HepG2 (cell line): ENCODE data around the gene ZBTB34. TPM values are rescaled to one million over a fixed set of nuclear protein-coding genes. Genes with fewer than 3 reads are reported as not detected.

Source experiments
- ATAC-seq: fragments of 200-7000 bp; cut with Tn5 transposase; 3 replicates; pipeline ENCODE4 v1.9.1; 2020; ENCODE audit warnings: mild to moderate bottlenecking, moderate library complexity
- BruUV-seq: library from RNA; stranded (reverse); fragments of 400-500 nt; replicated peaks from 2 replicates; lab custom pipeline; 2021; lab: Mats Ljungman, UMichigan
- CTCF ChIA-PET: fragments of 300-600 bp; formaldehyde crosslinking; extraction: SDS; loops from one replicate; lab custom pipeline; 2021; ENCODE audit warnings: low total read pairs, inconsistent platforms, low intra/inter-chr PET ratio; lab: Yijun Ruan, JAX
- POLR2A ChIA-PET: fragments of 350-600 bp; sonication (Branson Sonifier 250); formaldehyde crosslinking; loops from one replicate; lab custom pipeline; 2020; ENCODE audit warnings: antibody characterized with exemption, inconsistent platforms; lab: Yijun Ruan, JAX
- DNase-seq: peaks from one replicate; pipeline ENCODE4 v3.0.0-alpha.2; 2015; ENCODE audit warnings: low spot score
- FAIRE-seq: peaks from 3 replicates; lab custom pipeline; 2011; peaks lifted over from hg19 to GRCh38; lab: Jason Lieb, UNC
- H2AFZ ChIP-seq: one replicate; pipeline ENCODE4 v1.6.1; 2011; ENCODE audit warnings: low read length, inconsistent platforms
- H3K27ac ChIP-seq: fragments of 300-600 bp; 3 replicates; pipeline ENCODE4 v1.8.0; 2011; ENCODE audit warnings: mixed run types, mild to moderate bottlenecking, mixed read lengths, low read length, inconsistent platforms; ENCODE audit not compliant: insufficient read depth; ENCODE audit errors: extremely low read length
- H3K27me3 ChIP-seq, 2 experiments: fragments of 200-600 bp in 1 of 2; 2 replicates in 1 of 2; 3 replicates in 1 of 2; pipeline versions ENCODE4 v1.6.0 to v1.8.0; 2011; ENCODE audit warnings: low read length in 2 of 2, mild to moderate bottlenecking in 2 of 2, moderate library complexity in 2 of 2, inconsistent platforms in 1 of 2; ENCODE audit not compliant: insufficient read depth in 2 of 2, control insufficient read depth in 1 of 2
- H3K36me3 ChIP-seq, 2 experiments: fragments of 200-600 bp in 1 of 2; replicated peaks in 1 of 2; 2 replicates in 1 of 2; 3 replicates in 1 of 2; pipeline versions ENCODE4 v1.5.1 to v1.8.0; 2011; ENCODE audit warnings: low read length in 2 of 2, inconsistent platforms in 1 of 2; ENCODE audit not compliant: insufficient read depth in 2 of 2, control insufficient read depth in 1 of 2
- H3K4me1 ChIP-seq: 2 replicates; pipeline ENCODE4 v1.5.1; 2012; ENCODE audit warnings: low read length, inconsistent platforms; ENCODE audit not compliant: insufficient read depth
- H3K4me2 ChIP-seq: 2 replicates; pipeline ENCODE4 v1.6.0; 2011; ENCODE audit warnings: low read depth, low read length, inconsistent platforms
- H3K4me3 ChIP-seq, 3 experiments: fragments of 200-600 bp in 1 of 3; sonication (generic), shearing (Covaris generic) in 1 of 3; replicated peaks in 1 of 3; 2 replicates each; pipeline ENCODE4 v1.5.1; 2011 to 2016; ENCODE audit warnings: low read length in 3 of 3, inconsistent platforms in 2 of 3, low read depth in 2 of 3, mild to moderate bottlenecking in 2 of 3, control low read depth in 1 of 3, mixed read lengths in 1 of 3; ENCODE audit not compliant: insufficient read depth in 1 of 3
- H3K79me2 ChIP-seq: one replicate; pipeline ENCODE4 v1.6.1; 2011; ENCODE audit warnings: low read length, inconsistent platforms; ENCODE audit not compliant: insufficient read depth
- H3K9ac ChIP-seq: 2 replicates; pipeline ENCODE4 v1.6.0; 2011; ENCODE audit warnings: mild to moderate bottlenecking, low read depth, low read length, inconsistent platforms; ENCODE audit not compliant: insufficient read depth
- H3K9me3 ChIP-seq: 2 replicates; pipeline ENCODE4 v1.5.1; 2012; ENCODE audit warnings: mild to moderate bottlenecking, low read length
- H4K20me1 ChIP-seq: 2 replicates; pipeline ENCODE4 v1.6.0; 2011; ENCODE audit warnings: inconsistent platforms, mild to moderate bottlenecking, low read length, moderate library complexity; ENCODE audit not compliant: insufficient read depth
- CC2D1A ChIP-seq: sonication (generic); formaldehyde crosslinking; IDR thresholded peaks from 2 replicates; pipeline ENCODE4 v1.8.1; 2023; ENCODE audit warnings: mild to moderate bottlenecking, missing genetic modification reagents
- EED ChIP-seq: sonication (generic); formaldehyde crosslinking; IDR thresholded peaks from 2 replicates; pipeline ENCODE4 v1.5.0; 2020; ENCODE audit warnings: mild to moderate bottlenecking, missing genetic modification reagents
- FOXP4 ChIP-seq: sonication (generic); formaldehyde crosslinking; IDR thresholded peaks from 2 replicates; pipeline ENCODE4 v1.4.0; 2020; ENCODE audit warnings: missing genetic modification reagents
- HMGXB3 ChIP-seq: sonication (generic); formaldehyde crosslinking; IDR thresholded peaks from 2 replicates; pipeline ENCODE4 v1.4.0; 2020; ENCODE audit warnings: missing genetic modification reagents, borderline replicate concordance
- HNRNPK ChIP-seq: fragments of 200-400 bp; formaldehyde crosslinking; IDR thresholded peaks from 2 replicates; pipeline ENCODE4 v1.6.1; 2018; ENCODE audit warnings: low read length, low read depth, moderate library complexity, mild to moderate bottlenecking; ENCODE audit not compliant: poor library complexity, severe bottlenecking
- NPAS2 ChIP-seq: sonication (generic); formaldehyde crosslinking; IDR thresholded peaks from 2 replicates; pipeline ENCODE4 v1.8.0; 2022; ENCODE audit warnings: mild to moderate bottlenecking, missing genetic modification reagents, borderline replicate concordance
- POLR2A ChIP-seq, 2 experiments: IDR thresholded peaks; 2 replicates each; pipeline ENCODE4 v1.6.1; 2011; ENCODE audit warnings: low read depth in 2 of 2, low read length in 2 of 2, mild to moderate bottlenecking in 1 of 2, moderate library complexity in 1 of 2; ENCODE audit not compliant: insufficient read depth in 1 of 2
- SMC3 ChIP-seq: IDR thresholded peaks from 2 replicates; pipeline ENCODE4 v1.6.1; 2011; ENCODE audit warnings: low read length, improper control_type of control experiment
- STAG1 ChIP-seq: sonication (generic); formaldehyde crosslinking; IDR thresholded peaks from 2 replicates; pipeline ENCODE4 v1.4.0; 2020; ENCODE audit warnings: missing genetic modification reagents
- TOE1 ChIP-seq: sonication (generic); formaldehyde crosslinking; IDR thresholded peaks from 2 replicates; pipeline ENCODE4 v1.4.0; 2020; ENCODE audit warnings: mild to moderate bottlenecking, missing genetic modification reagents
- ZBTB3 ChIP-seq: sonication (generic); formaldehyde crosslinking; IDR thresholded peaks from 2 replicates; pipeline ENCODE4 v1.4.0; 2020; ENCODE audit warnings: low read depth, mild to moderate bottlenecking, moderate library complexity, missing genetic modification reagents, borderline replicate concordance
- ZNF580 ChIP-seq: IDR thresholded peaks from 2 replicates; pipeline ENCODE4 v1.6.1; 2016; ENCODE audit warnings: low read depth, borderline replicate concordance
- WGBS: methylation state at CpG from one replicate; pipeline ENCODE4 v1.1.6; 2017; ENCODE audit warnings: low lambda C conversion rate; 5-methylcytosine and 5-hydroxymethylcytosine counted together
- in situ Hi-C: cut with HindIII; loops from 2 replicates; pipeline ENCODE4 v1.10.0; 2017; ENCODE audit warnings: low pct_unique_long_range_greater_than_20kb; ENCODE audit not compliant: extremely low pct_ligation_motif_present
- intact Hi-C: fragments of 100-400 bp; cut with micrococcal nuclease; formaldehyde crosslinking; loops from one replicate; pipeline ENCODE4 v1.10.0; 2022; ENCODE audit not compliant: unreplicated experiment
- polyA plus RNA-seq, 8 experiments: library from polyadenylated mRNA; depleted of rRNA in 3 of 8; stranded (reverse) in 7 of 8; unstranded in 1 of 8; fragments of >200 nt; fragmentation: Illumina TruSeq in 4 of 8; extraction: Trizol in 4 of 8; gene quantifications; 2 replicates each; pipeline versions ENCODE4 v1.2.1 to v1.2.3, GENCODE V29; 2011 to 2016; ENCODE audit warnings: low read depth in 4 of 8, missing spikeins in 1 of 8, mixed read lengths in 1 of 8; ENCODE audit not compliant: insufficient read depth in 1 of 8
- total RNA-seq, 5 experiments: library from RNA; depleted of rRNA; stranded (reverse); fragments of >200 nt; fragmentation: Illumina TruSeq; extraction: Trizol; gene quantifications; 2 replicates each; pipeline ENCODE4 v1.2.3, GENCODE V29; 2016; ENCODE audit warnings: low read depth in 1 of 5
- TF ChIP-seq, protein P1 (sequence below): sonication (generic); formaldehyde crosslinking; IDR thresholded peaks from 2 replicates; pipeline ENCODE4 v1.5.0; 2020; ENCODE audit warnings: mild to moderate bottlenecking, missing genetic modification reagents, moderate library complexity

ZBTB34 gene
- total and polyA plus RNA-seq, 2 of the 13 experiments (the other 11 are each of a cell fraction or from before 2014, with no cell fraction given): 5.9 to 8.7 TPM

DNA sequence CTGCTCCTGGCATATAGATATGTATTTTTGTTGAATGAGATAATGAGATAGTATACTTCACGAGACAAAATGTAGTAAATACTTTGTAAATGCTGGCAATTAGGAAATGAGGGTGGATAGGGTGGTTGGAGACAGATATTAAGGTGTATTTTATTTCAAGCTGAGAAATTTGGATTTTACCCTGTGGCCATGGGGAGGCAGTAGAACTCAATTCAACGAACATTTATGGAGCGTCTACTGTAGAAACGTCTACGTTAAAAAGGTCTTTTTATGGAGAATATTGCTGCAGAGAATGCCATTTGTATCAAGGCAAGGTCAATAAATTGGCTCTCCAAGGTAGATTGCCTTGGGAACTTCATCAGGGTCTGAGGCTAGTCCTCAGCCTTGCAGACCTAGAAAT is 32.6 kb downstream of the ZBTB34 start:
- Histone ChIP-seq H3K27ac (no peak overlapping the region), H3K9ac (no peak overlapping the region), H3K36me3 (no peaks in the 10 kb centered on the region), H3K4me1 (peaks cover 4% of the 10 kb centered on the region; the same call in 1 of the 2 replicates), H3K4me2 (no peak overlapping the region), H3K79me2 (no peaks in the 10 kb centered on the region), H4K20me1 (no peaks in the 10 kb centered on the region), H2AFZ (no peak overlapping the region), H3K9me3 (no peaks in the 10 kb centered on the region), H3K27me3 (no peaks in the 10 kb centered on the region), H3K4me3 (no peak overlapping the region)
- in situ Hi-C loops (no loop called here), intact Hi-C loops (no loop called here)
- 4% methylated on average over 5 of the region's 5 CpGs for WGBS
- BruUV-seq: no TSS peak
- TF ChIP-seq ZNF580 (CRISPR knock-in tag) (no peak), STAG1 (CRISPR knock-in tag) (peak; percentile 56), ZBTB3 (no peak), HNRNPK (no peak), HMGXB3 (CRISPR knock-in tag) (no peak), EED (no peak), CC2D1A (CRISPR knock-in tag) (no peak), POLR2A (IDR thresholded peaks at IDR 0.05; ENCODE audit: insufficient read depth in 1 of 2, low read depth in 2 of 2, low read length in 2 of 2) (no peak), SMC3 (peak; percentile 21; the same call in 1 of the 2 replicates), FOXP4 (CRISPR knock-in tag) (no peak), NPAS2 (no peak), TOE1 (CRISPR knock-in tag) (no peak)
- TF ChIP-seq, protein P1, sequence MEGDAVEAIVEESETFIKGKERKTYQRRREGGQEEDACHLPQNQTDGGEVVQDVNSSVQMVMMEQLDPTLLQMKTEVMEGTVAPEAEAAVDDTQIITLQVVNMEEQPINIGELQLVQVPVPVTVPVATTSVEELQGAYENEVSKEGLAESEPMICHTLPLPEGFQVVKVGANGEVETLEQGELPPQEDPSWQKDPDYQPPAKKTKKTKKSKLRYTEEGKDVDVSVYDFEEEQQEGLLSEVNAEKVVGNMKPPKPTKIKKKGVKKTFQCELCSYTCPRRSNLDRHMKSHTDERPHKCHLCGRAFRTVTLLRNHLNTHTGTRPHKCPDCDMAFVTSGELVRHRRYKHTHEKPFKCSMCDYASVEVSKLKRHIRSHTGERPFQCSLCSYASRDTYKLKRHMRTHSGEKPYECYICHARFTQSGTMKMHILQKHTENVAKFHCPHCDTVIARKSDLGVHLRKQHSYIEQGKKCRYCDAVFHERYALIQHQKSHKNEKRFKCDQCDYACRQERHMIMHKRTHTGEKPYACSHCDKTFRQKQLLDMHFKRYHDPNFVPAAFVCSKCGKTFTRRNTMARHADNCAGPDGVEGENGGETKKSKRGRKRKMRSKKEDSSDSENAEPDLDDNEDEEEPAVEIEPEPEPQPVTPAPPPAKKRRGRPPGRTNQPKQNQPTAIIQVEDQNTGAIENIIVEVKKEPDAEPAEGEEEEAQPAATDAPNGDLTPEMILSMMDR: peak; percentile 67
- DNase-seq (peak; percentile 25), FAIRE-seq (peak; percentile 66), ATAC-seq (peak; percentile 59; the same call in 2 of the 3 replicates)
- CTCF ChIA-PET: interaction anchor here (1.4 kb wide), 1 partner anchor 306 kb away, joined by 7 read pairs; no protein-coding TSS in a partner anchor
- POLR2A ChIA-PET: no interaction called here
